Omental fat pad (tissue), 4 donors: ENCODE data around the gene NUDT2. TPM values are rescaled to one million over a fixed set of nuclear protein-coding genes. Genes with fewer than 3 reads are reported as not detected.
A peak's percentile ranks its signal among the peaks of the same experiment; 100 is the strongest.
"Not testable (repeated sequence)": the region's sequence is repeated elsewhere in the genome, so short reads cannot be mapped to it uniquely, and the experiment has no call there.

Experiments
- ATAC-seq: fragments of 150-250 bp; one replicate; pipeline ENCODE4 v1.9.1; 2016; ENCODE audit warnings: mild to moderate bottlenecking, moderate library complexity; ENCODE audit not compliant: low FRiP score
- DNase-seq: peaks from one replicate; pipeline ENCODE4 v3.0.0-alpha.2; 2019; ENCODE audit warnings: low spot score
- total RNA-seq, 4 donors: library from RNA; depleted of rRNA; stranded (reverse); fragments of >200 nt; gene quantifications; one replicate each; pipeline ENCODE4 v1.1.0, GENCODE V29; 2016
- TF ChIP-seq, protein P1 (sequence below), 3 donors: fragments of 450-650 bp; IDR thresholded peaks; one replicate each; pipeline ENCODE4 v1.5.1; 2016 to 2017; ENCODE audit warnings: antibody characterized with exemption in 3 of 3, mild to moderate bottlenecking in 3 of 3, moderate library complexity in 2 of 3

The NUDT2 gene
- total RNA-seq, 4 donors from 2014 or later = 6.6 to 30.4 (median 19.1) TPM

- no peak for ATAC-seq
- no peak for DNase-seq
- TF ChIP-seq, protein P1, sequence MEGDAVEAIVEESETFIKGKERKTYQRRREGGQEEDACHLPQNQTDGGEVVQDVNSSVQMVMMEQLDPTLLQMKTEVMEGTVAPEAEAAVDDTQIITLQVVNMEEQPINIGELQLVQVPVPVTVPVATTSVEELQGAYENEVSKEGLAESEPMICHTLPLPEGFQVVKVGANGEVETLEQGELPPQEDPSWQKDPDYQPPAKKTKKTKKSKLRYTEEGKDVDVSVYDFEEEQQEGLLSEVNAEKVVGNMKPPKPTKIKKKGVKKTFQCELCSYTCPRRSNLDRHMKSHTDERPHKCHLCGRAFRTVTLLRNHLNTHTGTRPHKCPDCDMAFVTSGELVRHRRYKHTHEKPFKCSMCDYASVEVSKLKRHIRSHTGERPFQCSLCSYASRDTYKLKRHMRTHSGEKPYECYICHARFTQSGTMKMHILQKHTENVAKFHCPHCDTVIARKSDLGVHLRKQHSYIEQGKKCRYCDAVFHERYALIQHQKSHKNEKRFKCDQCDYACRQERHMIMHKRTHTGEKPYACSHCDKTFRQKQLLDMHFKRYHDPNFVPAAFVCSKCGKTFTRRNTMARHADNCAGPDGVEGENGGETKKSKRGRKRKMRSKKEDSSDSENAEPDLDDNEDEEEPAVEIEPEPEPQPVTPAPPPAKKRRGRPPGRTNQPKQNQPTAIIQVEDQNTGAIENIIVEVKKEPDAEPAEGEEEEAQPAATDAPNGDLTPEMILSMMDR (IDR thresholded peaks at IDR 0.05) = no peak
Observed at GRCh38 chr9:34335376-34335775, 6.0 kb downstream of the NUDT2 start.

GRCh38 chr9:34337403-34337802 is 8.0 kb downstream of the NUDT2 start:
- ATAC-seq (no peak), DNase-seq (no peak)
- TF ChIP-seq, protein P1 (IDR thresholded peaks at IDR 0.05) = no peak

DNA sequence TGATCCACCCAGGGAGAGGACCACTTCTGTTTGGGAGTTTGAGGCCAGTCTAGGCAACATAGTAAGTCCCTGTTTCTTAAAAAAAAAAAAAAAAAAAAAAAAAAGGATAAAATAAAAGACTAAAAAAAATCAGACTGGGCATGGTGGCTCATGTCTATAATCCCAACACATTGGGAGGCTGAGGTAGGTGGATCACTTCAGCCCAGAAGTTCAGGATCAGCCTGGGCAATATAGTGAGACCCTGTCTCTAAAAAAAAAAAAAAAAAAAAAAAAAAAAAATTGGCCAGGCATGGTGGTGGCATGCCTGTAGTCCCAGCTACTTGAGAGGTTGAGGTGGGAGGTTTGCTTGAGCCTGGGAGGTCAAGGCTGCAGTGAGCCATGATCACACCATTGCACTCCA is 8.7 kb downstream of the NUDT2 start:
- not testable (repeated sequence) for ATAC-seq, DNase-seq

DNA sequence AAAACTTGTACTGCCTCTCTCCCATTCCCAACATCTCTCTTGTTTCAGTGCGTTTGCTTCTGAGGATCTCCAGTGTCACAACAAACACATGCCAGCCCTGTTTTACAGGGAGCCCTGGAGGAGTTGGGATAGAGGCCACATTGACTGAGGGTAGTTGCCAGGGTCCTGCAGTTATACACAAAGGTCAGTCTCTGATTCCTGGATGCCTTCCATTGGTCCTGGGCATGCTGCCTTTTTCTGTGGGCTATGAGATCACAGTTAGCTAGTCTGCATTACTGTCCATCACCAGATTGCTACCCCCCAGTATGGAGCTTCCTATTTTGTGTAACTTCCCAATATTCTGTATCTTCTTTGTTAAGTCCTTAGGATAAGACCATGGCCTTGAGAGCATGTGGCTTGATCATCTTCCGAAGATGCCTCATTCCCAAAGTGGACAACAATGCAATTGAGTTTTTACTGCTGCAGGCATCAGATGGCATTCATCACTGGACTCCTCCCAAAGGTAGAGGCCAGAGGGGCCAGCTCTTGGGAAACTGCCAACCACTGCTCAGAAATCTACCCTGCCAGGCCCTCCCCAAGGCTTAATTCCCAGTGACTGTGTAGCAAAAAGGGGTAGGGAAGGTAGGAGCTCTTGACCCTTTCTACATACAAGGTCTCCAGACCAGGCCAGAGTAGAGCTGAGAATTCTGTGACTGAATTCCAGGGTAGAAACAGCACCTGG is 9.5 kb downstream of the NUDT2 start:
- DNase-seq (no peak), ATAC-seq (no peak)
- TF ChIP-seq, protein P1 (IDR thresholded peaks at IDR 0.05) = no peak

DNA sequence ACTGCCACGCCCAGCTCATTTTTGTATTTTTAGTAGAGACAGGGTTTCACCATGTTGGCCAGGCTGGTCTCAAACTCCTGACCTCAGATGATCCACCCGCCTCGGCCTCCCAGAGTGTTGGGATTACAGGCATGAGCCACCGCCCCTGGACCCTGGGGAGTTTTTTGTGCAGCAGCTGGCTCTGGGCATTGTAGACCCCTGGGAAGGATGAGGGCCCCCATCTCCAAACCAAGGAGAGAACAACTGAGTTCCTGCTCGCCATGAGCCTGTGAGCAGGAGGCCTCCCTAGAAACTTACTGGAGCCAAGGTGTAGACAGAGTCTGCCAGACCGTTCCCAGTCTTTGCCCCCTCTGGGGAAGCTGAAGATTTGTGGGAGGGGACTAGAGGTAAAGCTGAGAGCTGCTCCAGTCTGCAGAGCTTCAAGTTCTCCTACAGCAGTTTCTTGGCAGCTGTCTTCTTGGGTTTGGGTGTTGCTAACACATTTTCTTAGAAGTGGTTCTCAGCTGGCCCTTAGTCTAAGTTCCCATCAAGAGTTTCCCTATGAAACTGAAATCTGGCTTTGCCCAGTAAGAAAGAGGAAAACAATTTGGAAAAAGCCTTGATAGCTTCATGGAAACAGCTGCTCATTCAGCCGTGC is 12.4 kb downstream of the NUDT2 start:
- TF ChIP-seq, protein P1 (IDR thresholded peaks at IDR 0.05) = no peak
- no peak for DNase-seq
- no peak for ATAC-seq

- TF ChIP-seq, protein P1 (IDR thresholded peaks at IDR 0.05) = no peak
- ATAC-seq (peak; percentile 57), DNase-seq (no peak)
Observed at GRCh38 chr9:34343090-34343489, 13.7 kb downstream of the NUDT2 start.

DNA sequence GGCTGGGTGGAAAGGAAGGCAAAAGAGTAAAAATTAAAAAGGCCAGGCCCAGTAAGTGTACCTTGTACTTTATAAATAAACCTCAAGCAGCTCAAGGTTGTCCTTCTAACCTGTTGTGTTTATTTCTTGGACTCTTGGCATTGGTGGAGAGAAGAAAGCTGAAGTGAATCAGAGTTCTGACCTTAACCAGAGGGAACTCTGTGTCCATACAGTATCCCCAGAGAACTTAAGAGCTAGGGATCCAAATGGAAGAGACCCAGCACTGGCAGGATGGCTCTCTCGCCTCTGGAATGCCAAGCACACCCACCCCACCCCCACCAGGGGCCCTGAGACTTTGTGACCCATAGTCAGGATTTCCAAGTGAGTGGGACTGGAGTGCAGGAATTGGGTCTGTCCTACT is 14.2 kb downstream of the NUDT2 start:
- DNase-seq = no peak
- no peak for ATAC-seq
- TF ChIP-seq, protein P1 (IDR thresholded peaks at IDR 0.05) = no peak
